Activated CD8-positive, alpha-beta T cell treated with anti-CD3 and anti-CD28 coated beads for 36 hours (primary cell): ENCODE data around the gene GZMH. TPM values are rescaled to one million over a fixed set of nuclear protein-coding genes. Genes with fewer than 3 reads are reported as not detected.

Experiments
- ATAC-seq: fragments of 200-7000 bp; cut with Tn5 transposase; one replicate; pipeline ENCODE4 v1.10.0; 2021; ENCODE audit warnings: mild to moderate bottlenecking, moderate library complexity
- CTCF ChIA-PET: fragments of 350-600 bp; sonication (Branson Sonifier 250); formaldehyde crosslinking; loops from one replicate; lab custom pipeline; 2021; ENCODE audit warnings: antibody characterized with exemption; lab: Charles Lee
- POLR2A ChIA-PET: fragments of 350-600 bp; sonication (Branson Sonifier 250); formaldehyde crosslinking; loops from one replicate; lab custom pipeline; 2021; ENCODE audit warnings: antibody characterized with exemption; lab: Charles Lee
- DNase-seq: peaks from one replicate; pipeline ENCODE4 v3.0.0-alpha.2; 2020
- H3K27ac Mint-ChIP-seq: one replicate; pipeline ENCODE4 v1.8.0; 2021; ENCODE audit warnings: mild to moderate bottlenecking, mixed read lengths
- H3K27me3 Mint-ChIP-seq: one replicate; pipeline ENCODE4 v1.8.0; 2021; ENCODE audit warnings: mixed read lengths
- H3K36me3 Mint-ChIP-seq: one replicate; pipeline ENCODE4 v1.8.0; 2021; ENCODE audit warnings: low read depth, mixed read lengths
- H3K4me1 Mint-ChIP-seq: one replicate; pipeline ENCODE4 v1.8.0; 2021; ENCODE audit warnings: low read depth, mixed read lengths
- H3K4me3 Mint-ChIP-seq: one replicate; pipeline ENCODE4 v1.8.0; 2021; ENCODE audit warnings: mild to moderate bottlenecking, moderate library complexity, mixed read lengths
- H3K9me3 Mint-ChIP-seq: one replicate; pipeline ENCODE4 v1.8.0; 2021; ENCODE audit warnings: mixed read lengths
- CTCF ChIP-seq: fragments of 200-600 bp; IDR thresholded peaks from one replicate; pipeline ENCODE4 v1.8.0; 2022; ENCODE audit warnings: antibody characterized with exemption, mild to moderate bottlenecking
- intact Hi-C: fragments of 100-400 bp; cut with micrococcal nuclease; formaldehyde crosslinking; loops from one replicate; pipeline ENCODE4 v1.10.0; 2022
- total RNA-seq, 2 experiments: library from RNA; stranded (reverse); gene quantifications; one replicate each; pipeline ENCODE4 v1.2.3, GENCODE V29; 2021

GZMH gene
- total RNA-seq, 2 experiments from 2014 or later, result 55.0 to 61.3 TPM

- Mint-ChIP-seq H3K36me3 (peaks cover 48% of the 10 kb centered on the region), H3K27me3 (peaks cover 2% of the 10 kb centered on the region), H3K27ac (peak overlapping the region; percentile 95), H3K4me3 (peak overlapping the region; percentile 93), H3K9me3 (peaks cover 2% of the 10 kb centered on the region), H3K4me1 (peaks cover 50% of the 10 kb centered on the region)
- ATAC-seq (no peak), DNase-seq (no peak)
- POLR2A ChIA-PET, result interaction anchor here (1.2 to 2.7 kb wide), 5 partner anchors 29 to 57 kb away, joined by 4 to 18 read pairs (median 7); no protein-coding TSS in a partner anchor
- CTCF ChIA-PET, result interaction anchor here (0.7 to 4.0 kb wide), 6 partner anchors 21 to 59 kb away, joined by 3 to 20 read pairs (median 5); partner anchors contain the start of gene GZMH
- TF ChIP-seq CTCF, result no peak
- intact Hi-C loops, result loop anchor here (5.0 kb wide), 1 partner anchor 59 kb away; no protein-coding TSS in a partner anchor
Measured at GRCh38 chr14:24633353-24633752, 23.9 kb upstream of the GZMH start.

- Mint-ChIP-seq H3K27ac (peak overlapping the region; percentile 95), H3K36me3 (peaks cover 51% of the 10 kb centered on the region), H3K4me1 (peaks cover 51% of the 10 kb centered on the region), H3K9me3 (peaks cover 2% of the 10 kb centered on the region), H3K27me3 (peaks cover 2% of the 10 kb centered on the region), H3K4me3 (peak overlapping the region; percentile 93)
- no peak for TF ChIP-seq CTCF
- ChIA-PET CTCF (interaction anchor here (4.0 kb wide), 1 partner anchor 46 kb away, joined by 20 read pairs; no protein-coding TSS in a partner anchor), POLR2A (interaction anchor here (0.8 to 1.4 kb wide), 3 partner anchors 39 to 58 kb away, joined by 3 to 5 read pairs (median 4); no protein-coding TSS in a partner anchor)
- intact Hi-C loops, result loop anchor here (5.0 kb wide), 1 partner anchor 60 kb away; no protein-coding TSS in a partner anchor
- DNase-seq (no peak), ATAC-seq (no peak)
Measured at GRCh38 chr14:24632761-24633160, 23.3 kb upstream of the GZMH start.

GRCh38 chr14:24632336-24632735, 22.9 kb upstream of the GZMH start:
- POLR2A ChIA-PET, result interaction anchor here (0.8 to 1.4 kb wide), 3 partner anchors 40 to 58 kb away, joined by 3 to 5 read pairs (median 4); no protein-coding TSS in a partner anchor
- peak overlapping the region; percentile 93 for H3K4me3 Mint-ChIP-seq
- peaks cover 2% of the 10 kb centered on the region for H3K9me3 Mint-ChIP-seq
- peaks cover 2% of the 10 kb centered on the region for H3K27me3 Mint-ChIP-seq
- DNase-seq, result no peak
- CTCF ChIA-PET, result interaction anchor here (4.0 kb wide), 1 partner anchor 47 kb away, joined by 20 read pairs; no protein-coding TSS in a partner anchor
- peak overlapping the region; percentile 95 for H3K27ac Mint-ChIP-seq
- ATAC-seq, result no peak
- H3K36me3 Mint-ChIP-seq, result peaks cover 52% of the 10 kb centered on the region
- H3K4me1 Mint-ChIP-seq, result peaks cover 48% of the 10 kb centered on the region
- no peak for TF ChIP-seq CTCF
- intact Hi-C loops, result loop anchor here (5.0 kb wide), 1 partner anchor 60 kb away; no protein-coding TSS in a partner anchor

GRCh38 chr14:24631749-24632335, 22.4 kb upstream of the GZMH start:
- intact Hi-C loops, result loop anchor here (5.0 kb wide), 1 partner anchor 60 kb away; no protein-coding TSS in a partner anchor
- Mint-ChIP-seq H3K27ac (peak overlapping the region; percentile 95), H3K4me1 (peaks cover 48% of the 10 kb centered on the region), H3K4me3 (peak overlapping the region; percentile 93), H3K27me3 (peaks cover 2% of the 10 kb centered on the region), H3K9me3 (peaks cover 2% of the 10 kb centered on the region), H3K36me3 (peaks cover 52% of the 10 kb centered on the region)
- DNase-seq (no peak), ATAC-seq (no peak)
- POLR2A ChIA-PET, result interaction anchor here (0.8 to 1.7 kb wide), 4 partner anchors 23 to 48 kb away, joined by 3 to 5 read pairs (median 4); partner anchors contain the start of gene GZMH
- TF ChIP-seq CTCF, result no peak
- CTCF ChIA-PET, result interaction anchor here (4.0 kb wide), 1 partner anchor 47 kb away, joined by 20 read pairs; no protein-coding TSS in a partner anchor
